GM19025 (cell line): Measurements from ENCODE around the gene PRR5.
"Not testable (repeated sequence)": the region's sequence is repeated elsewhere in the genome, so short reads cannot be mapped to it uniquely, and the experiment has no call there.

Experiments used
- ATAC-seq: cut with Tn5 transposase; IDR thresholded peaks from one replicate; pipeline ENCODE4 v1.9.1; 2021; ENCODE audit warnings: mild to moderate bottlenecking, low read depth, moderate library complexity; ENCODE audit not compliant: unreplicated experiment

Gene PRR5

DNA sequence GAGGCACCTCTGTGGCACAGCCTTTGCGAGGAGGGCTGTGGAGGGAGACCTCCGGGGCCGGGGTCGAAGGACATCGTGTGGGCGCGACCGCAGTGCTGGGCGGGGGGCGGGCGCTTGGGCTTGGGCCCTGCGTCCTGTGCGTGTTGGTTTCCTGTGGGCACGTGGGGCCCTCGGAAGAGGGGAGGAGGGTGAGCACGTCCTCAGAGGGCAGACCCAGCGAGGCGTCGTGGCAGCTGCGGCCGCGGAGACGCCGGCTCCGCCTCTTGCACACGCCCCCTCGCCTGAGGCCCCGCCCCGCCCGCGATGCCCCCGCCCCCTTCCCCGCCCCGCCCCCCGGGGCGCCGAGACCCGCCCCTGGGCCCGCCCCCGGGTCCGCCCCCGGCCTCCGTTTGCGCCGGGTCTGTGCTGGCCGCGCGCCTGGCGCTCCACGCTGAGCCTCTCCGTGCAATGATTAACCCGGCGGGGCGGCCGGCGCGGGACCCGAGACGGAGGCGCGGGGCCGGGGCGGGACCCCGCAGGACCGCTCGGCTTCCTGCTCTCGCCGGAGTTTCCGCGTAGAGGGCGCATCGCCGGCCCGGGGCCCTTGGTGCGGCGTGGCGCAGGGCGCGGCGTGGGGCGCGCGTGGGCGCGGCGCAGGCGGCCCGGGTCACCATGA is at the start of gene PRR5:
PRR5 (plus strand) TSS at position 381 of the 655 bp plus-strand sequence; CDS start at position 652, 271 bp downstream.
- peak; percentile 75 for ATAC-seq

DNA sequence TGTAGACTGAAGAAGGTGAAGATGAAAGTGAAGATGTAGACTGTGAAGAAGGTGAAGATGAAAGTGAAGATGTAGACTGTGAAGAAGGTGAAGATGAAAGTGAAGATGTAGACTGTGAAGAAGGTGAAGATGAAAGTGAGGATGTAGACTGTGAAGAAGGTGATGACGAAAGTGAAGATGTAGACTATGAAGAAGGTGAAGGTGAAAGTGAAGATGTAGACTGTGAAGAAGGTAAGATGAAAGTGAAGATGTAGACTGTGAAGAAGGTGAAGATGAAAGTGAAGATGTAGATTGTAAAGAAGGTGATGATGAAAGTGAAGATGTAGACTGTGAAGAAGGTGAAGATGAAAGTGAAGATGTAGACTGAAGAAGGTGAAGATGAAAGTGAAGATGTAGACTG is 49.1 kb upstream of the PRR5 start:
- ATAC-seq, result not testable (repeated sequence)

DNA sequence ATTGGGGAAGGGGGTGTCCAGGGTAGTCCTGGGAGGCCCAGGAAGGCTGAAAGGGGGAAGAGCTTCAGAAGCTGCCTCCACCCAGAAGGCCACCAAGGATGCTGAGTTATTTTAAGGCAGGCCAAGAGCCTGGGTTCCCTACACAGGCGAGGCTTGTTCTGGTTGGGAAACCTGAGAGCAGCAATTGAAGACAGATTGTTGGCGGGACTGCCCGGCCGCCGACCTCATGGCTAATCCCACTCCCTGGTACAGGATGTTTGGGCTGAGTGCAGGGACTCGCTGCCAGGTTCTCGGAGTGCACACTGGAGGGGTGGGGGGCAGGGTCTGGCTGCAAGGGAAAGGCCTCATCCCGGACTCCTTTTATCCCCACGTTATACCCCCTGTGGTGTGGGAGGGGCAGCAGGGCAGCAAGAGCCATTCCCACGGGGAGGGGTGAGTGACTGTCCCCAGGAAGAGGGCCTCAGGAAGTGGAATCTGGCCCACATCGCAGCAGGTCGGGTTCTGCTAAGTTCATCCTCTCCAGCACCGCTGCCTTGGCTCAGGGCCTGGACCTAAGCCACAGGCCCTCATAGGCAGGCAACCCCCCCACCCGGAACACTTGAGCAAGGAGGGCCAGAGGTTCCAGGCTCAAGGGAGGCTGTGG is 43.6 kb upstream of the PRR5 start:
- ATAC-seq, result no peak

- no peak for ATAC-seq
These were observed 42.9 kb upstream of the PRR5 start for GRCh38 chr22:44659140-44659539.

GRCh38 chr22:44660051-44660830 is 41.8 kb upstream of the PRR5 start:
- ATAC-seq, result no peak

GRCh38 chr22:44661070-44661469 is 40.9 kb upstream of the PRR5 start:
- no peak for ATAC-seq

DNA sequence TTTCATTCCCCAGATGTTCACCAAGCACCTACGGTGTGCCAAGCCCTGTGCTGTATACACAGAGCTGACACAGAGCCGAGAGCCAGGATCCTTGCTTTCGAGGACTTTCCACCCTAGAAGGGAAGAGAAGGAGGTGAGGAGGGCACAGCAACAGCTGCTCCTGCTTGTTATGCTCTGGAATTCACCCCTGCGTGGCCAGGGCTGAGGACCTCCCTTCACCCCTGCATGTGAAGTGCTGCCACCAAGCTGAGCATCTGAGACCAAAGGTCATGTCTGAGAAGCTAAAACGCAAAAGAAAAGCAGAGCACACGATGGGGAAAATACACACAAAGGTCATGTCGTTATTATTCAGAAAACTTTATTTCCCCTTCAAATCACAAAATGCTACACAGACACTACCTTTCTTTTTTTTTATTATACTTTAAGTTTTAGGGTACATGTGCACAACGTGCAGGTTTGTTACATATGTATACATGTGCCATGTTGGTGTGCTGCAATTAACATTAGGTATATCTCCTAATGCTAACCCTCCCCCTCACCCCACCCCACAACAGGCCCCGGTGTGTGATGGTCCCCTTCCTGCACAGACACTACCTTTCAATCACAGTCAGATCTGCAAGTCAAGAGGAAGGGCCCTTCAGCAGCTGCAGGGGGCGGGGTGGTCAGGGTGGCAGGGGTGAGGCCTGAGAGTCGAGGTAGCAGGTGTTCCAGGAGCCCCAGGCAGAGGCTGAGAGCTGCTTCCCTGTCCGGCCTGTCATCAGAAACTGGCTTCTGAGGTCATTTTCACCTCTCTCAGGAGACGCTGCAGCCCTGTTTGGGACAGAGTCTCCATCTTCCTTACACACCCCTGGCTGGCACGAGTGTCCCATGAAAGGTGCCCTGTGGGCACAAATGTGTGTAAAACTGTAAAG is 40.1 kb upstream of the PRR5 start:
- ATAC-seq, result no peak

GRCh38 chr22:44663256-44663999 is 38.6 kb upstream of the PRR5 start:
- no peak for ATAC-seq

- no peak for ATAC-seq
These were observed 37.9 kb upstream of the PRR5 start for GRCh38 chr22:44664149-44664548.

- ATAC-seq, result no peak
These were observed 36.9 kb upstream of the PRR5 start for GRCh38 chr22:44665115-44665514.

- ATAC-seq, result no peak
These were observed 35.8 kb upstream of the PRR5 start for GRCh38 chr22:44666207-44666585.

DNA sequence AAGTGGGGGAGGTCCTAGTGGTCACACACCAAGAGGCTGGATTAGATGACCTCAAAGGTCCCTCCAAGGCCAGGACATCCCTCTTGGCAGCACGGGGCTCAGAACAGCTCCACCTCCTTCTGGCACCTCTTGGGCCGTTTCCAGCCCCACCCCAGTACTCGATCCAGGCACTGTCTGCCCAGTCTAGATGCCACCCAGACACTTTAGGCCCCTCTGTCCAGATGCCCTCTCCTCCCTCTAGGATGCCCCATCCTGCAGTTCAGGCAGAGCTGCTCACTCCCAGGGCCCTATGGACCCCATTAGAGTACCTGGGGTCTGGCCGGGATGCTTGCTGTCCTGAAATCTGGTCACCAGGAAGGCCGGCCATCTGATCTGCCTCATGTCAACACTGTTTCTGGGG is 34.7 kb upstream of the PRR5 start:
- ATAC-seq, result no peak

GRCh38 chr22:44667829-44668189 is 34.2 kb upstream of the PRR5 start:
- ATAC-seq, result no peak

GRCh38 chr22:44668190-44668885 is 33.7 kb upstream of the PRR5 start:
- ATAC-seq, result no peak

- no peak for ATAC-seq
These were observed 33.0 kb upstream of the PRR5 start for GRCh38 chr22:44668886-44669521.

GRCh38 chr22:44669561-44669976 is 32.4 kb upstream of the PRR5 start:
- no peak for ATAC-seq

DNA sequence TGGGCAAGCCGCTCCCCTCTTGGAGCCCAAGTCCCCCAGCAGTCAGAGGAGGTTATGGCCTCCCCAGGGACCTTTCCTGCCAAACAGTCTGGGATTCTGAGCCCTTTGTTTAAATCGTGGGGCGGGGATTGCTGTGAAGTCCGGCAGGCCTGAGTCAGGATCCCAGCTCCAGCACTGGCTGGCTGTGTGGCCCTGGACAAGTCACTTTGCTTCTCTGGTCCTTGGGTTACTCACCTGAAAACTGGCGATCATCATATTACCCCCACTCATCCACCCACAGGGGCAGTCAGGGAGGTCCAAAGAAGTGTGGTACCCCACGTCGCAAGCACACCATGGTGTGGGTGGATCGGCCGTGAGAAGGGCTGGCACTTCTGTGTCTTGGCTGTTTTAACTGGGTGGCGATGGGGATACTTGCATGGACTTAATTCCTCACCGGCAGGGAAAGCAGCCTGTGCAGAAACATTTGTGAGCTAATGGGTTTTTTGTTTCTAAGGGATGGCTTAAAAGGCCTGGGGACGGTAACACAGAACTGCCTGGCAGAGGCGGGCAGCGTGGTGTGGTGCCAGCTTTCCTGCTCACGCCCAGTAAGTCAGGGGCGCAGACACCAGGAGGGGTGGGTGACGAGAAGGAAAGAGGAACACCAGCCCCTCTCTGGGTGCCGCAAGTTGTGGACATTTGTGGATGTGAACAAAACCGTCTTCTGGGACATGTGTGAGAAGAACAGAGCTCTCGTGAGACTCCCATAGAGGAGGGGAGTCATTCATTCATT is 31.6 kb upstream of the PRR5 start:
- no peak for ATAC-seq

GRCh38 chr22:44671742-44672141 is 30.3 kb upstream of the PRR5 start:
- ATAC-seq, result no peak
